ENCODE measurements around the gene MRPL23.

Gene MRPL23

DNA sequence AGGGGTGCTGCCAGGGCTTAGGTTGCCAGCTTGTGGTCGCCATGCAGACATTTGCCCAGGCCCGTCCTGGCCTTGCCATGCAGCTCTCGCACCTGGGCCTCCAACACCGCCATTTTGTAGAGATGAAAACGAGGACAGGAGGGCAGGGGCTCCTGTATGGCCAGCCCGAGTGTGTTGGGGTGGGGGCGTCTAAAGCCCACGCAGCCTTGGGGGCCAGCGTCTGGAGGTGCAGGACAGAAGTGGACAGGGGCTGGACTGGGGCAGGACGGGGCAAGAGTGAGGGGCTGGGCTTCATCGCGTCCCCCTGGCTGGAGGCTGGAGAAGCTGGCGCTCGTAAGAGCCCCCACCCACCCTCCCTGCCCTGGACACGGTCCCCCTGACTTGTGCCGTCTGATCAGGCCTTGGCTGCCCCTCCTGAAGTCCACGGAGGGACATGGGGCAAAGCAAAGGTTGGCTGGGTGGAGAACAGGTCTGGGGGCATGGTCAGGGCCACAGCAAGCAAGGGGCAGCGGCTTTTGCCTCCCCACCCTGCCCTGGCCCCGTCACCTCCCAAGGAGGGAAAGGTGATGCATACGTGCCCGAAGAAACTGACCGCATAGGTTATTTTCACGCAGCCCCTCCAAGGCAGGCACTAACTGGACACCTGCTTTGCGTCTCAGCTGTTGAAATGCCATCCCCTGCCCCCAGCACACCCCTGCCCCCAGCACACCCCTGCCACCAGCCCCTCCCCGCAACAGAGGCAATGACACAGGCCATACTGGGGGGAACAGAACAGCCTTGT lies 26.8 kb upstream of the MRPL23 start:
- in situ Hi-C loops (cut with MboI; ENCODE audit: low pct_unique_long_range_greater_than_20kb, low sequenced_read_pairs), result no loop called here
- no peak for DNase-seq

DNA sequence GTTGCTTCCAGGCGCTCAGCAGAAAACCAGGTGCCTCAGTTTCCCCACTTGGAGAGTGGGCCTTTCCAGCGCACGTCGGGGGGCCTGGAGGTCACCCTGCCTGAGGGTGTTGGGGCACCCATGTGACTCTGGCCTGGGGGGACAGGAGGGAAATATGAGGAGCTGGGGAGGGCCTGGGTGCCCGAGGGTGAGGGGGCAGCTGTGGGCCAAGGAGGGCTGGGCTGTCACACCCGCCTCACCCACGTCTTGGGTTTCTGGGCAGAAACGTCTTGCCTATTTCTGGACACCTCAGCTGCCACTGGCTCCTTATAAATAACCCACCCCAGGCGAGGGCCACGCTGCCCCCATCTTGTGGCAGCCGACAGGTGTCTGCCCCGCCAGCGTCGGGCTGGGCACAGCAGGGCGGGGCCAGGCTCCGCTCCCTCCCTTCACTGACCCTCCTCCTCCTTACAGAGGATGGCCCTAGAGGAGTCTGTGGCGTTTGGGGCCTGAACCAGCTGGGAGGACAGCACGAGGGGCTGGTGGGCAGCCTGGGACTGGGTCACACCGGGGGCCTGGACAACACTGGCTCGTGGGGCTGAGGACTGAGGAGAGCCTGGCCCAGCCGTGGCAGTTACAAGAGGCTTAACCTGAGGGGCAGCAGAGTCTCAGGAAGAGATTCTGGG lies 26.1 kb upstream of the MRPL23 start:
- in situ Hi-C loops (cut with MboI; ENCODE audit: low pct_unique_long_range_greater_than_20kb, low sequenced_read_pairs), result no loop called here
- no peak for DNase-seq

DNA sequence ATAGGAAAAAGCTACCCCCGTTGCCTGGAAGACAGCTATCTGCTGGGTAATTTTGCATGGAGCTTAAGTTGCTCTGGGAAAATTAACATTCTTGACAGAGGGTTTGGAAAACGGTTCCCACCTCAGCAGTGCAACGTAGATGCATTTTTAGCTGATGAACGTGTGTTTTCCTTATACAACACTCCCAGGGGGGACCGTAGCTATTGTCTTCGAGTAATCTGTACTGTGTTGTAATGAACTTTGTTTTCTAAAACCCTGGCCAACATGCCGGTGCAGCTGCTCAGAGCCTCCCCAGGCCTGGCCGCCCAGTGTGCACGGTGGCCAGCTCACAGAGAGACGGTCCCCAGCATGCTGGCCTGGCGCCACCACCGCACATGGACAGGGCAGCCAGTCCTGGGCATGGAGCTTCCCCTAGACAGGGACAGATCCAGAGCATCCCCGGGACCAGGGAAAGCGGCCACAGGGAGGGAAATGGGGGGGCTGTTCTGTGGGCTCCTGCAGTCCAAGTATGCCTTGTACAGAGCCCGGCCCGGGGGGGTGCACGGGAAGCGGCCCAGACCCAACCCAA lies 25.5 kb upstream of the MRPL23 start:
- in situ Hi-C loops (cut with MboI; ENCODE audit: low pct_unique_long_range_greater_than_20kb, low sequenced_read_pairs), result no loop called here
- DNase-seq, result no peak

DNA sequence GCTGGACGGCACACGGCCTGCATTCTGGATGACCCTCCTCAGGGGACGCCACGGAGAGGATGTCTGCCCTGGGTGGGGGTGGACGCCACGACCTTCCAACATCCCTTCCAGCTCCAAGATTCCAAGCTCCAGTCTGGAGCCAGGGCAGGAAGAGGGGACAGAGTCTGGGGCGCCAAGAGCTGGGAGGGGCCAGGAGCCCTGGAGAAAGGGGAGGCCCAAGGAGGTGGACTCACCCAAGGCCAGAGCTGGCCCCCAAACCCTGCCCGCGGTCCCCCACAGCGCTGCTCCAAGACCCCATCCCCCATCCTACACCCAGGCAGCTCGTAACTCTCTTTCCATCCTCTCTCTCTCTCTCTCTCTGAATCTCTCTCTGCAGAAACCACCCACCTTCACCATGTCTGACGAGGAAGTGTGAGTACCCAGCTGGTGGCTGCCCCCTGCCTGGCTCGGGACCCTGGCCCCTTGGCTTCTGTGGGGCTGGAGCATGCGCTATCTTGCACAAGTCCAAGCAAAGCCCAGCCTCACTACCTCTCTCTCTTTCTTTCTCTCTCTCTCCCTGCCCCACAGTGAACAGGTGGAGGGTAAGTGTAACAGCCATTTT lies 24.6 kb upstream of the MRPL23 start:
- in situ Hi-C loops (cut with MboI; ENCODE audit: low pct_unique_long_range_greater_than_20kb, low sequenced_read_pairs), result no loop called here
- DNase-seq, result no peak

DNA sequence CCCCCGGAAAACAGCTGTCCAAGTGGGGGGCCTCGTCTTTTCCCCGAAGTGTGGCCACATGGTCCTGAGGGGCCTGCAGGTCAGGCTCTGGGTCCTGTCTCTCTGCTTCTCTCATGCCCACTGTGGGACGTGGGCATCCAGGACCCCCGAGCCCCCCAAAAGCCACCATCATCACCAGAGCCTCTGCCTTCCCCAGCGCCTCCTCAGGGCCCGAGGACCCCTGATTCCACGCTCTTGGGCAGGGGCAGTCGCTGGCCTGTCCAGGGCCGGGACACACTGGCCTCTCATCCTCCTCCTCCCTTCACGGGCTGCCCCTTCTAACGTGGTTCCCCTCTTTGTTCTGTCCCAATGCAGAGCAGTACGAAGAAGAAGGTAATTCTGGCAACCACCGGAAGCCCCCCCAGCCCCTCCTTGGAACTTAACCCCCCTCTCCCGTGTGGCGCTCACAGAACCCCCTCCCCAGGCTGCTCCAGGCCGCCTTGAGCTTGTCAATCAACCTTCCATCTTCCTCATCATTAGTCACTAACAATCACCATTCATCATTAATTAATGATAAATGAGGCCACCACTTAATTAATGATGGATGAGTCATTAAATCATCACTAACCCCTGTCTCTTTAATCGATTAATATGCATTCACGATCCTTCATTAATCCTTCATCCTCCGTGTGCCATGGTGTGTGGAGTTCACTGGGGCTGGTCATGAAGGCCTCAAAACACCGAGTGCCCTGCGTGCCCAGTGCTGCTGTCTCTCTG lies 23.8 kb upstream of the MRPL23 start:
- in situ Hi-C loops (cut with MboI; ENCODE audit: low pct_unique_long_range_greater_than_20kb, low sequenced_read_pairs), result no loop called here
- no peak for DNase-seq

DNA sequence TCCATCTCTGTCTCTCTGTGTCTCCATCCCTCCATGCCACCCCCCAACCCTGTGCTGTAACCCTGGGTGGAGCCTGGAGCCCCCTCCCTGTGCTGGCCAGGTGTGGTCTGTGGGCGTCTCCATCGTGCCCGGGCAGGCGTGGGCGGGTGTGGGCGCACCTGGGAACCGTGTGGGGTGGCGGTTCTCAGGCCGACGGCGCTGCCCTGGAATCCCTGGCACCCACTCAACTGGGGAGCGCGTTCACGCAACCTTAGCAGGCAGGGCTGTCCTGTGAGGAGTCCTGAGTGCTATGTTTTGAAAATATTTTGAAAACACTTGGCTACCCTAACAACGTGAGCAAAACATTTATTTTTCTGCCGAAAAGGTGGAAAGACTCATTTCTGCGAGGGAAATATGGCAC lies 23.0 kb upstream of the MRPL23 start:
- in situ Hi-C loops (cut with MboI; ENCODE audit: low pct_unique_long_range_greater_than_20kb, low sequenced_read_pairs), result no loop called here
- no peak for DNase-seq

DNA sequence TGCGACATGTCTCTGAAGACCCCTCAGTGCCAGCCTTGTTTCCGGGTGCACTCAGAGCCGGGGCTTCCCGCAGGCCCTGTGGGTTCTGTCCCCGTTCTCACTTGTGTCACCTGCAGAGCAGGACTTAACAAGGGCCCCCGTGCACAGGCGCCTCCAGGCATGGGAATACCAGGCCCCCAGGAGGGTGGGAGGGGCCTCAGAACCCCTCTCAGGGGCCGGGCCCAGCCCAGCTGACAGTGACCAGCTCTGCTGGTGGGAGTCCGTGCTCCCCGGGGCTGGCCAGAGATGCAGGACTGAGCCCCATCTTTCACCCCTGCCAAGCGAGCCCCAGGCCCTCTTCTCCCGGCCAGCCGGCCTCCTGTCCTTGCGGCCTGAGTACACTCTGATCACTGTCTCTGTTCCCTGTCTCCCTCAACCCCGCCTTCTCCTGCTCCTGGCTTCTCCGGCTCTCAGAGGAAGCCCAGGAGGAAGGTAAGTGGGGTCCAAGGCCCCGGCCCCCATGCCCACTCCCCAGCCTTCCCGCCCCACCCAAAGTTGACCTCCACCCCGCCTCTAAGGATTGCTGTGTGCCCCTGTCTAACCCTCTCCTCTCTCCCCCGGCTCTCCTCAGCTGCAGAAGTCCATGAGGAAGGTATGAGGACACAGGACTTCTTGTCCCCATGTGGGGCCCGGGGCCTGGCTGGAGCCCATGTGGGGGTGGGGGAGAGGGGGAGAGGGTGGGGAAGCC lies 22.3 kb upstream of the MRPL23 start:
- no peak for DNase-seq
- in situ Hi-C loops (cut with MboI; ENCODE audit: low pct_unique_long_range_greater_than_20kb, low sequenced_read_pairs), result no loop called here

DNA sequence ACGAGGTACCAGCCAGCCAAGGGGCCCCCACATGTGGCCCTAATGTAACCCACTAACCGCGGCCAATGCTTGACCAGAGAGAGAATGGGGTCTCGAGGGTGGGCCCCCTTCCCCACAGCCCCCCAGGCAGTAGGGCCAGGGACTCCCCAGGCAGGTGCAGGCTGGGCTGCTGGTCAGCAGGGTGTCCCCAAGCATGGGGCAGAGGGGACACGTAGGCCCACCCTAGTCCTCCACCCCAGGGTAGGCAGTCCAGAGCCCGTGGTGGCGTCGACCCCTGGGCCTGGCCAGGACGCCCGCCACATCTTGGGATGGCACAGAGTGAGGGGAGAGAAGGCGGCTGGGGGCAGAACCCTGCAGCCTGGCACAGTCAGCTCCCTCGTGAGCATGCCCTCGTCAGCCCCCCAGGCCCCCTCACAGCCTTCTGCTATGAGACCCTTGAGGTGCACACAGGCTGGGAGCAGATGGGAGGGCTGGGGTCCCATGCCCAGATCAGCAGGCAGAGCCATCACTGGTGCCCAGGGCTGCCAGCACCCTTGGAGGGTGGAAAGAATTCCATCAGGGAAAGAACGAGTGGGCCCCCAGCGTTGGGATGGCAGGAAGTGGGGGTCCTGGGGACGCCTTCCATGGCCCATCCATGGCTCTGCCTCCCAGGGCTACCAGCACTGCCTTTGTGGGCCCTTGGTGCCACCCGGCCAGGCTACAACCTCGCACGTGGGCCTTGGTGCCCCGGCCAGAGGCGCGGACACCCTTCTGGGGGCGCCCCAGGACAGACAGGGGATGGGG lies 21.6 kb upstream of the MRPL23 start:
- no peak for DNase-seq
- in situ Hi-C loops (cut with MboI; ENCODE audit: low pct_unique_long_range_greater_than_20kb, low sequenced_read_pairs), result no loop called here

DNA sequence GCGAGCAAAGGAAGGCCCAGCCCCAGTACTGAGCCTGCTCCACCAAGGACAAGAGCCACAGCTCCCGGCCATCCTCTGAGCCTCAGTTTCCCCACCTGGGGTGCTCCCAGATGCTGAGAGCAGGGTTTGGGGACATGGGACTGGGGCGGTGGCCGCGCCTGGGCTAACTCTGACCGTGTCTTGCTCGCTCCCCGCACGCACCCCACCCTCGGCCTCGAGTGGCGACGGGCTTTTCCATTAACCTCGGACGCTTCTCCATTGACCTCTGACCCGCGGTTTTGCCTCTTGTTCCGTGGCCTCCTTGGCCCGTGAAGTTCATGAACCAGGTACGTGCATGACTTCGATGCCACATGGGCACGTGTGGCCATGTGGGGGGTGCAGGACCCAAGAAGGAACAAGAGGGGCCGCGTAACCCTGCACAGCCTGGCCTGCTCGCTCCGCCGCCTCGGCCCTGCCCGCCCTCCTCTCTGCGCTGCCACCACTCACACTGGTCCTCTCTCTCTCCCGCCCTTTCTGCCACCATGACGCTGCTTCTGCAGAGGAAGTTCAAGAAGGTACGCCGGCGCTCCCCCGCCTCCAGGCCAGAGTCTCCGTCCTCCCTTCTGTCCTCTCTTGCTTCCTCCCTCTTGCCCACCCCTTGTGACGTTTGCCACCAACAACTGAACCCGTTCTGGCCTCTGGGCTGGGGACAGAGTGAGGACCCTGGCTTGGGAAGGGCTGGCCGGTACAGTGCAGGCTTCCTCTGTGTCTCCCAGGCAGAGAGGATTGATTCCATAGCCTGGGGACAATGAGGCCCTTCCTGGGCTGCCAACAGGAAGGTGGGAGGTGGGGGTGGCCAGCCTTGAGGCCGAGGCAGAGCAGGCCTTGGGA lies 20.7 kb upstream of the MRPL23 start:
- DNase-seq, result peak; percentile 47
- in situ Hi-C loops (cut with MboI; ENCODE audit: low pct_unique_long_range_greater_than_20kb, low sequenced_read_pairs), result no loop called here

DNA sequence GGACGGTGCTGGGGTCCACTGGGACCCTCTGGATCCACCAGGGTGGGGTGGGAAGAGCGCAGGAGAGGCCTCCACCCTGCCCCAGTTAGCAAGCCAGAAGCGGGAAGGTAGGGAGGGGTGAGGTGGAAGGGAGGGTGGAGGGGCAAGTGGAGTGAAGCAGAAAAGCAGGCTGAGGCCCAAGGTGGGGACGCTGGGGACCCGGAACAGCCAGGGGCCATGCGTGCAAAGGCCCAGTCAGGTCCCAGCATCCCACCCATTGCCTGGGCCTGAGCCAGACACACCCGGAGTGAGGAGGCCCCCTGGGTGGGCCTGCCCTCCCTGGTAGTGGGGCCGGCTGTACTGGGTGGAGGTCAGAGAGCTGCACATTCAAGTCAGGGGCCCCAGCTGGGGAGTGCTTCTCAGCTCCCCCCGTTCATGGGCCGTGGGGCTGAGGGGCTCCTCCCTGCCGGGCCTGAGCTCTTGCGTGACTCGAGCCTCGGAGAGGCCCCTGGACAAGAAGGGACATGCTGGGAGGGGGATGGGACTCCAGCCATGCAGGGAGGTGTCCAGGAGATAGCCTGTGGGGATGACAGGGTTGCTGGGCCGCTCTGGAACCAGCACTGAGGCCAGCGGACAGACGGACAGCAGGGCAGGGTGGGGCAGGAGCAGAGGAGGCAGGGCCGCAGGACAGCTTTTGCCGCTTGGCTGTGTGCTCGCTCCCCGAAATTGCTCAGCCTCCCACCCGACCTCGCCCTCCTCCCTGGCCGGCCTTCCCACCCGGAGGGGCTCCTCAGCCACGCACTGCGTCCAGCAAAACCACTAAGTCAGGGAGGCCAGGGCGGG lies 19.9 kb upstream of the MRPL23 start:
- in situ Hi-C loops (cut with MboI; ENCODE audit: low pct_unique_long_range_greater_than_20kb, low sequenced_read_pairs), result no loop called here
- no peak for DNase-seq

DNA sequence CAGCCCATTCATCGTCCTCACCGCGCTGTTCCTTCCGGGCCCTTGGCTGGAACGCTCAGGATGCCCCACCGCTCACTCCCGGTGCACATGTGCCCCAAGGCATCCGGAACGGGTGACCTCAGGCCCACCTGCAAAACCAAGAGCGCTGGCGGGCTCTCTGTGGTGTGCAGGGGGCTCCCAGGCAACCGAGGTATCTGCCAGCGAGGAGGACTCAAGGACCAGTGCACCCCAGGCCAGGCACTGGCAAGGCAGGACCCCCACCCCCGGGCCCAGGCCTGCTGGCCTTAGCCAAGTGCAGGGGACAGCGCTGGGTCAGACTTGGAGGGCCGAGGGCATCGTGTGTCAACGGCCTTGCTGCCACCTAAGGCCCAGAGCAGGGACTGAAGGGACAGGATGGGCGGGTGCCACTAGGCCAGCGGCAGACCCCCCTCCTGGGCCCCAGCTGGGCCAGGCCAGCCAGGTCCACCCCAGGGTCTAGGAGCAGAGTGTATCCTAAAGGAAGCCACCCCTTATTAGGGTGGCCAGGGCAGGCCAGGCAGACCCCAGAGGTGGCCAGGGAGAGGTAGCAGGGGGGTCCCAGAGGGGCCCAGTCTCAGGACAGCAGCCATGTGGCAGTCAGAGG lies 19.2 kb upstream of the MRPL23 start:
- no peak for DNase-seq
- in situ Hi-C loops (cut with MboI; ENCODE audit: low pct_unique_long_range_greater_than_20kb, low sequenced_read_pairs), result no loop called here

DNA sequence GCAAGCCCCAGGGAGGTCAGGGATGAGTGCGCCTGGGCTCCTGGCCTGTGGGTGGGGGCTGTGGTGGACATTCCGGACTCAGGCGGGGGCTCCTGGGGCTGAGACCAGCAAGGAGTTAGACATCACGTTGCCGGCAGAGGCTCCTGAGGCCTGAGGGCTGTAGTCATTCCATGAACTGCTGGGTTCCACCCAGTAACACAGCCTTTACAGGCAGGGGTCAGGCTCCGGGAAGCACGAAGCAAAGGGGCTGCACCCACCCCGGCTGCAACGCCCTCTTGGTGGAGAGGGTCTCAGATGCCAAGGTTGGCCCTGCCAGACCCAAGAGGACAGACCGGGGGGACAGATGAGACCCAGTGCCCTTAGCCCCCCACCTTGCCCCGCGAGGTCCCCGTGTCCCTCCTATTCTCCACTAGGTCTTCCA lies 18.7 kb upstream of the MRPL23 start:
- no peak for DNase-seq
- in situ Hi-C loops (cut with MboI; ENCODE audit: low pct_unique_long_range_greater_than_20kb, low sequenced_read_pairs), result no loop called here

DNA sequence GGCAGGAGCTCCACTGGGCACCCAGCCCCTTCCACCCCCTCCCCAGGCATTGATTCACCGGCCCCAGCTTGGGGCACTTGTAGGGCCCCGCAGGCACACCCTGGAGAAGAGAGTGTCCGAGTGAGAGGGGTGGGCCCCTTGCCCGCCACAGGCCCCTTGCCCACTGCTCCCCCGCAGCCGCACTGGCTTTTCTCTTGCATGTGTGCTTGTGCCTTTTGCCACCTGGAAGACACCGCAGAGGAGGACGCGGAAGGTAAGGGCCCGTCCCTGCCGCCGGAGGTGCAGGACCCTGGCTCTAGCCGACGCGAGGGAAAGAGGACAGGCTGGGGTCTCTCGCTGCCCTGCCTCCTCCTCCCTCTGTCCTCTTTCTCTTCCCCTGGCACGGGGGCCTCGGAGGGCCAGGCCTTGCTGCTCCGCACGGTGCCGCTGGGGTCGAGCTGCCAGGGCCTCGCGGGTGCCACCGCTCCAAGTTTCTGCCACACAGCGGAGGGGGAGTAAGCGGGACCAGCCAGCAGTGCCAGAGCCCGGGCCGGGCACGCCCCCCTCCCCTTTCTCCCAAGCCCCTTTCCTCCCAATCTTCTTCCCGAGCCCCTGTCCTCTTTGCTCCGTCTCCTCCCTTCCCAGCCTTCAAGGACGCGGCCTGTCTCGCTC lies 18.1 kb upstream of the MRPL23 start:
- DNase-seq, result no peak
- in situ Hi-C loops (cut with MboI; ENCODE audit: low pct_unique_long_range_greater_than_20kb, low sequenced_read_pairs), result no loop called here

DNA sequence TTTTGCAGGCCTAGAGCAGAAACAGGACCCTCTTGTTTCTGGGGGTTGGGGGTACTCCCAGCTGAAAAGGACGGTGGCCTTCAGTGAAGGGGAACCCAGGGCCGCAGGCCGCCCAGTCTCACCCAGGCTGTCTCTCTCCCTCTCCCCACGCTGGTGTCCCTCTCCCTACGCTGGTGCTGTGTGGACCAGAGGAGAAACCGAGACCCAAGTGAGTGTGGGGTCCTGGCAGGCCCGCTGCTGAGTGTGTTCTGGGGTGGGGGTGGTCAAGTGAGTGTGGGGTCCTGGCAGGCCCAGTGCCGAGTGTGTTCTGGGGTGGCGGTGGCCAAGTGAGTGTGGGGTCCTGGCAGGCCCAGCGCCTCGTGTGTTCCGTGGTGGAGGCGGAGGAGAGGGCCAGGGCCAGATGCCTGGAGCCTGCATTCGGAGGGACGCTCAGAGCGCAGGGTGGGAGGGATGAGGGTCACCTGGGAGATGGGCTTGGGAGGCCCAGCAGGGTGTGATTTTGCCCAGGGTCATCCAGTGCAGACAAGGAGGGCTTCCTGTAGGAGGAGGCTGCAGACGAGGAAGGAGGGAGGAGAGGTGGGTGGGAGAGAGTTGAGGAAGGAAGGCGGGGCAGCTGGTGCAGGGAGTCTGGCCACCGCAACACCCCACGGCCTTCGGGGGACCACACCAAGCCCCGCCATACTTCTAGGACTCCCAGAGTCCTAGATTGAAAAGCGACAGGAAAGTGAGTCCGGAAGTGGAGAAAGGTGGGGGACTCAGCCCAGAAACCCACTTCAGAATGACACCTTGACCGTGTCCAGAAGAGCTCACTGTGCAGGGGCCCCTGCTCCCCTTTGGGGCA lies 17.3 kb upstream of the MRPL23 start:
- in situ Hi-C loops (cut with MboI; ENCODE audit: low pct_unique_long_range_greater_than_20kb, low sequenced_read_pairs), result no loop called here
- no peak for DNase-seq

DNA sequence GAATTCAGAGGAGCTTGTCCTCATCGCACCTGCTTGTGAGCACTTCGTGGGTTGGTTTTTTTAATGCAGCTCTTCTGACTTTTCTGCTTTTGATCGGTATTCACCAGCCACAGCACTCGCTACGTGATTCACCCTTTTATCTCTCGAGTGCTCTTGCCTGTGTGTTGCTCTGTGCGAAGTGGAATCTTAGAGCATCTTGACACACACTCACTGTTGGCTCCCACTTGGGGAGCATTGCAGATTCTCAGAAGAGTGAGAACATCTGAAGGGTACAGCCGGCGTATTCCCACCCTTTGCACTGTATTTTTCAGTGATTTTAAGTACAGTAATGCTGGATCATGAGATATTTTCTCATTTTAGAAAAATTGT lies 16.7 kb upstream of the MRPL23 start:
- DNase-seq, result no peak
- in situ Hi-C loops (cut with MboI; ENCODE audit: low pct_unique_long_range_greater_than_20kb, low sequenced_read_pairs), result no loop called here
